ENCODE data around the gene VPS35L. TPM values are rescaled to one million over a fixed set of nuclear protein-coding genes. Genes with fewer than 3 reads are reported as not detected.
"Not testable (repeated sequence)": the region's sequence is repeated elsewhere in the genome, so short reads cannot be mapped to it uniquely, and the experiment has no call there.

VPS35L gene
- polyA plus RNA-seq, 1 donor from 2014 or later = 38.2 TPM

DNA sequence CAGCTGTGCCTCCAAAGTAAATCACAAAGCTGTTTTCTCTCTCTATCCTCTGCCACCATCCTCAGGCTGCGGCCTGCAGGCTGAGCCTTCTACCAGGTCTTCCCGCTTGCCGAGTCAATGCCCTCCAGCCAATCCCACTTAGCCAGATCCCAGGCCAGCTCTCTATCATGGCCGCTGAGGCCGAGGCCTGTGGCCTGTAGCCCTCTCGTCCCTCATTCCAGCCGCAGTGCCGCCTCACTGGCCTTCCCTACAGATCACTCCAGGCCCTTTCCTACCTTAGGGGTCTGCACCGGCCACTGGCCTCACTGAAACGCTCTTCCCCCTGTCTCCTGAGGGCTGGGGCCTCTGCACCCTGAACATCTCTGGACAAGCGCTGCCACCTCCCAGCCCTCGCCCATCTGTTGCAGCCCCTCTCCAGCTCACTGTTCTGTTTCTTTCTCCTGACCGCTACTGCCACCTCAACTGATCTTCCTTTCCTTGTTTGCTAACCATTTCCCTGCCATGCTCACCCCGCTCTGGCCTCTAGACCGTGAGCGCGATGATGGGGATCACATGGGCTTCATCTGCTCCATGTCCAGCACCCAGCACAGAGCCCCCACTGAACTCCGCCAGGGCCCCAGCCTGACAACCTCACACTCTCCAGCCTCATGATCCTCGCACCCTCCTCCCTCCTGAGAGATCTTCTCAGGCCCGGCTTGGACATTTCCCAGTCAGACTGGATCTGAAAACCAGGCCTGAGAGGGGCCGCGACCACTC, 154.1 kb downstream of the VPS35L start:
- peaks cover 1 to 6% (median 5%) of the 10 kb centered on the region in 3 donors for H3K4me1 Mint-ChIP-seq
- no peak overlapping the region for H3K27ac Mint-ChIP-seq
- peaks cover 0 to 3% (median 0%) of the 10 kb centered on the region in 3 donors for H3K9me3 Mint-ChIP-seq
- H3K4me3 Mint-ChIP-seq = no peak overlapping the region
- no peaks in the 10 kb centered on the region for H3K27me3 Mint-ChIP-seq
- H3K36me3 Mint-ChIP-seq = peaks cover 13% of the 10 kb centered on the region

DNA sequence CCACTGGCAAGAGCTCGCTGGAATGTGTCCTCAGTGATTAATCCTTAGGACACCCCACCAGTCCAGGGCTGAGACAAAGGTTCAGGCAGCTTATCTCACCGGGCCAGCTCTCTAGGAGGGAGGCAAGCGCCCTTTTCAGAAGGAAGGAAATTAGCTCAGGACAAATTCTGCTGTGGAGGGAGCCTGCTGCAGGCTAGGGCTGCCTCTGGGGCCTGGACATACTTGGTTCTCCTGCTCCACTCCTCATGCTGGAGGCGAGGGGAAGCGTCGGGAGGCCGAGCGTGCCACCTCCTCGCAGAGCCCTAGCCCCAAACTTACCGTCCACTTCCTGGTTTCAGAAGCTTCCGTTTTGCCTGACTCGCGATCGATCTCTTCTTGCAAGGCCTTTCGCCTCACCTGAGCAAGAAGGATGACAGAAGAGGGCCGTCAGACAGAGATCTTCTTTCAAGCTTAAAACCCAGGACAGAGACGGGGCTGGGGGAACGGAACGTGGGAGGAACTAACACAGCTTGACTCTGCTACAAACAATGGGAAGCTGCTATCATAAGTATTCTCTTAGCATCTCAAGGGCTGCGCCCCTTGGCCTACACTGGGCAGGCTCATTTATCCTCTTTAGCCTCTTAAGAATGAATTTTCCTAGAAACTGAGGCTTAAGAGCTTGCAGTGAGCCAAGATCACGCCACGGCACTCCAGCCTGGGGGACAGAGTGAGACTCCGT, 154.8 kb downstream of the VPS35L start:
- Mint-ChIP-seq H3K27me3 (no peaks in the 10 kb centered on the region), H3K27ac (no peak overlapping the region), H3K4me1 (peaks cover 4 to 7% (median 6%) of the 10 kb centered on the region in 3 donors), H3K9me3 (peaks cover 0 to 3% (median 0%) of the 10 kb centered on the region in 3 donors), H3K36me3 (peaks cover 13% of the 10 kb centered on the region), H3K4me3 (no peak overlapping the region)

DNA sequence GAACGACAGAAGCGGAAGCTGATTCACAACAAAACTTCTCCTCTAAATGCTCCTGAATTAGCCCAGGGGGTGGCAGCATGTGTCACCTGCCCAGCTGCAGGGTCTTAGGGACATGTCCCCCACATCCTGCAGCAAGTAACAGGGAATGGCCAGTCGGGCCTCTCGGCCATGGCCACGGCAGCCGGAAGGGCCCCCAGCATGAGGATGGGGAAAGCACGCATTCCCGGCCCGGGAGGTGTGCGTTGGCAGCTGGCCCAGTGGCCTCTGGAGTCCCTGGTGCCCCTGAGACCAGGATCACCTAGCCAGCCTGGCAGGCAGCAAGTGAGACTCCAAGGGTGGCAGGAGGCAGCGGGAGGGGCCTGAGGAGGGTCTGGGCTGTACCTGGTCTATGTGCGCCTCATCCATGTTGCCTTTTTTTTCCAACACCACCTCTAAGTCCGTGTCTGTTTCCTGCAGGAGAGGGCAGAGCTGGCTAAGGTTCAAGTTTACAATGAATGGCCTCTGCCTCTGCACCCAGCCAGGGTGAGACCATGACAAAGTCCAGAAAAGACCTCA, 155.6 kb downstream of the VPS35L start:
- Mint-ChIP-seq H3K4me3 (no peak overlapping the region), H3K27ac (no peak overlapping the region), H3K4me1 (peaks cover 6 to 7% (median 6%) of the 10 kb centered on the region in 3 donors), H3K27me3 (no peaks in the 10 kb centered on the region), H3K36me3 (peaks cover 13% of the 10 kb centered on the region), H3K9me3 (peaks cover 0 to 3% (median under 1%) of the 10 kb centered on the region in 3 donors)

DNA sequence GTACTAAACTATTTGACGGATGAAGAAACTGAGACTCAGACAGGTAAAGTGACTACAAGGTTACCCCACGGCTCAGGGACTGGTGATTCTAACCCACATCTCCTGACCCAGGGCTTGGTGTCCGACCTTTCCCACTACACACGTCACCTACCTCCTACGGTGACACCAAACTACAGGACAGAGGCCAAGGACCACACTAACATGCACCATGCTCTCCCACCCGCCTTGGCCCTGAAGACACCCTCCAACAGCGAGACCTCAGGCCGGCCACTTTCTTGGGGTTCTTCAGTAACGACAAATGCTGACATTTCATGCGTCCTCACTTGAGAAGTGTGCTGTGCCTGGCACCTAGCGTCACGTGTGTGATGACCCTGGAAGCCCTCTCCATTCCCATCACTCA, 156.1 kb downstream of the VPS35L start:
- no peaks in the 10 kb centered on the region for H3K27me3 Mint-ChIP-seq
- peaks cover 13% of the 10 kb centered on the region for H3K36me3 Mint-ChIP-seq
- H3K4me1 Mint-ChIP-seq = peaks cover 11 to 12% (median 12%) of the 10 kb centered on the region in 3 donors
- no peak overlapping the region for H3K27ac Mint-ChIP-seq
- H3K9me3 Mint-ChIP-seq = peaks cover 0 to 3% (median 1%) of the 10 kb centered on the region in 3 donors
- no peak overlapping the region for H3K4me3 Mint-ChIP-seq

DNA sequence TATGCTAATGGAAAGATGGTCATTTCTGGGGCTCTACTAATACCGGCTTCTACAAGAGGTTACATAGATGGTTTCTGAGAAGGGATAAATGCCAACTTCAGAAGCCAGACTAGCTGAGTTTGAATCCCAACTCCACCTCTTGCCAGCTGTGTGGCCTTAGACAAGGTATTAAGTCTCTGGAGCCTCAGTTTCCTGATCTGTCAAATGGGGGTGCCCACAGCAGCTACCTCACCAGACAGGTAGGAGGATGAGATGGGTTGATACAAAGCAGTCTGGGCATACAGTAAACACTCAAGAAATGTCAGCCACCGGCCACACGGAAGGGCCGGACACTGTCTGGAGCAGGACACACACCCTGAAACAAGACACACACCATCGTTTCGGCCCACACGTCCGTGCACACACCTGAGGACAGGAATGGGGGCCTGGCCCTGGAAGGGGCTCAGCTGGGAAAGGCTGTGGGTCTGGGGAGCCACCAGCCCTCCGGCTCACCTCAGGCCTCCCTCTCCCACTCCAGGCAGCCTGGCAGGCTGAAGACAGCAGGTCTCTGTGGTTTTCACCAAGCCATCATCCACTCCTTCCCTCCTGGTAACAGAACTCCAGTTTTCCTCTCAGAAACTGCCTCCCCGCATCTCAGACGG, 157.0 kb downstream of the VPS35L start:
- peaks cover 0 to 3% (median 1%) of the 10 kb centered on the region in 3 donors for H3K9me3 Mint-ChIP-seq
- H3K4me1 Mint-ChIP-seq = peaks cover 17 to 18% (median 17%) of the 10 kb centered on the region in 3 donors
- H3K27ac Mint-ChIP-seq = no peak overlapping the region
- H3K4me3 Mint-ChIP-seq = no peak overlapping the region
- no peaks in the 10 kb centered on the region for H3K27me3 Mint-ChIP-seq
- H3K36me3 Mint-ChIP-seq = peaks cover 13% of the 10 kb centered on the region

DNA sequence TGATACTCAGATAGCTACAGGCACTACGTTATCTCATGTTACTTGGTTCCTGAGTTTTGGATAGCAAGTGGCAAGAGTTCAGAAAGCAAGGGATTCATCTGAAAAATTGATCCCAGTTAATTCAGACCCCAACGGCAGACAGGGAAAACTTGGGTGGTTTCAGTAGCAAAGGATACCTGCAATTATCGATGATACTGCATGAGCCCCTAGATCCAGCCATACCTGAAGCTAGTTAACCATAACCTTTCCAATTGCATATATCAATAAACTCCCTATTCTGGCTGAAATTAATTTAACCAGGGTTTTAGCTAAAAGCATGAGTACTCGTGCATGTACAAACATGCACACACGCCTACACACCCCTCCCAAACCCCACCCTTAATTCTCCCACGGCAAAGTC, 158.2 kb downstream of the VPS35L start:
- peaks cover 17 to 22% (median 18%) of the 10 kb centered on the region in 3 donors for H3K4me1 Mint-ChIP-seq
- peaks cover 13% of the 10 kb centered on the region for H3K36me3 Mint-ChIP-seq
- H3K27ac Mint-ChIP-seq = no peak overlapping the region
- H3K27me3 Mint-ChIP-seq = no peaks in the 10 kb centered on the region
- peaks cover 0 to 3% (median 1%) of the 10 kb centered on the region in 3 donors for H3K9me3 Mint-ChIP-seq
- peak overlapping the region in 1 of 4 donors; percentile 43 for H3K4me3 Mint-ChIP-seq

DNA sequence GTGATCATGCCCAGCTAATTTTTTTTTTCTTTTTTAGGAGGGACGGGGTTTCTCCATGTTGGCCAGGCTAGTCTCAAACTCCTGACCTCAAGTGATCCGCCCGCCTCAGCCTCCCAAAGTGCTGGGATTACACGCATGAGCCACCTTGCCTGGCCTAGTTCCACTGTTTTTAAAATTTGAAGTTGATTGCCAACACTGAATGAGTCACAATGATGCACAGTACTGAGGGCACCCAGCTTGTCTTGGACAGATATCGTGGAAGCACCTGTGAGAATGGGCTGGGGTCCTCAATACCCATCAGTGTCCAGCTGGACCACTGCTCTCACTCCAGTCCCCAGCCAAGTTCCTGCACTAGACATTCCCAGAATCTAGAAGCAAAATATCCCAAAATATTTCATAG, 160.1 kb downstream of the VPS35L start:
- Mint-ChIP-seq H3K9me3 (peaks cover 0 to 3% (median 1%) of the 10 kb centered on the region in 3 donors), H3K4me1 (peaks cover 14 to 22% (median 18%) of the 10 kb centered on the region in 3 donors), H3K27me3 (no peaks in the 10 kb centered on the region), H3K4me3 (peak overlapping the region in 1 of 4 donors; percentile 95), H3K27ac (no peak overlapping the region), H3K36me3 (peaks cover 10% of the 10 kb centered on the region)

DNA sequence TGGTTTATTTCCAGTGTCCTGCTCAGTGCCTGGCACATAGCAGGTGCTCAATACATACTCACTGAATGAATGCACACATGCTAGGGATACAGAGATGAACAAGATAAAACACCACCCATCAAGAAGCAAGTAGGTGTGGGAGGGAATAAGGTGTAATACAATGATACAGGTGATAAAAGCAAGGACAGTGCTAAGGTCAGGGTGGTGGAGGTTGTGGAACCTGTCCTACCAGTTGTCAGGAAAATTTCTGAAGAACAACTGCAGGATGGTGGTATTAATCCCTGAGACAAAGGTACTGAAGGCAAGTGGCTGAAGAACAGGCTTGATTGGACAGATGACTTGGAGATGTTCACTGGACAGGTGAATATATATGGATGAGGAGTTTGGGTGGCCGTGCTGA, 160.7 kb downstream of the VPS35L start:
- peak overlapping the region in 1 of 3 donors; percentile 49 for H3K27ac Mint-ChIP-seq
- no peaks in the 10 kb centered on the region for H3K27me3 Mint-ChIP-seq
- peaks cover 14 to 24% (median 18%) of the 10 kb centered on the region in 3 donors for H3K4me1 Mint-ChIP-seq
- H3K4me3 Mint-ChIP-seq = peak overlapping the region; percentile 60 to 95 (median 76)
- peaks cover 0 to 3% (median 1%) of the 10 kb centered on the region in 3 donors for H3K9me3 Mint-ChIP-seq
- peaks cover 10% of the 10 kb centered on the region for H3K36me3 Mint-ChIP-seq

DNA sequence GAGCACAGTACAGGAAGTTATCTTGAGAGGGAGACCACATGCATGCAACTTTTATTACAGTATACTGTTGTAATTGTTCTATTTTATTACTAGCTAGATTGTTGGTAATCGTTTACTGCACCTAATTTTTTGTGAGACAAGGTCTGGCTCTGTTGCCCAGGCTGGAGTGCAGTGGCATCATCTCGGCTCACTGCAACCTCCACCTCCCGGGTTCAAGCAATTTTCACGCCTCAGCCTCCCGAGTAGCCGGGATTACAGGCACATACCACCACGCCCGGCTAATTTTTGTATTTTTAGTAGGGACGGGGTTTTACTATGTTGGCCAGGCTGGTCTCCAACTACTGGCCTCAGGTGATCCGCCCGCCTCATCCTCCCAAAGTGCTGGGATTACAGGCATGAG, 161.2 kb downstream of the VPS35L start:
- peak overlapping the region; percentile 60 to 97 (median 96) for H3K4me3 Mint-ChIP-seq
- not testable (repeated sequence) for H3K36me3 Mint-ChIP-seq, H3K9me3 Mint-ChIP-seq, H3K27me3 Mint-ChIP-seq
- H3K4me1 Mint-ChIP-seq = peaks cover 14 to 27% (median 16%) of the 10 kb centered on the region in 3 donors
- peak overlapping the region in 1 of 3 donors; percentile 49 for H3K27ac Mint-ChIP-seq

DNA sequence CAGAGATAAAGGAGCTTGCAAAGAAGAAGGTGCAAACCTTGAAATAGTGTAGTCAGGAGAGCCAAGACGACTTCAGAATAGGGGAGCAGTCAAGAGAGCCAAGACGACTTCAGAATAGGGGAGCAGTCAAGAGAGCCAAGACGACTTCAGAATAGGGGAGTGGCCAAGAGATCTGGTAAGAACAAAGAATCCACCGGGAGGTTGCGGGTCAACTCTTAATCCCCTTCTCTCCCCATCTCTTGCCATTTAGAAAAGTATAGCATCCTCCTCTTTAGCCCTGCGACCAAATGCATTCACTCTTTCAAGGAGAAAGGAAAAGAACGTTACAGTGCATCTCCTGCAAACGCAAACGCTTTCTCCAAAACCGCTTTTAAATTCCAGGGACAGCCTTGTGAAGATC, 161.8 kb downstream of the VPS35L start:
- Mint-ChIP-seq H3K4me1 (peaks cover 14 to 27% (median 16%) of the 10 kb centered on the region in 3 donors), H3K36me3 (peaks cover 10% of the 10 kb centered on the region), H3K4me3 (peak overlapping the region; percentile 90 to 97 (median 96)), H3K27me3 (no peaks in the 10 kb centered on the region), H3K9me3 (peaks cover 0 to 3% (median 1%) of the 10 kb centered on the region in 3 donors), H3K27ac (peak overlapping the region; percentile 79 to 84 (median 80))

DNA sequence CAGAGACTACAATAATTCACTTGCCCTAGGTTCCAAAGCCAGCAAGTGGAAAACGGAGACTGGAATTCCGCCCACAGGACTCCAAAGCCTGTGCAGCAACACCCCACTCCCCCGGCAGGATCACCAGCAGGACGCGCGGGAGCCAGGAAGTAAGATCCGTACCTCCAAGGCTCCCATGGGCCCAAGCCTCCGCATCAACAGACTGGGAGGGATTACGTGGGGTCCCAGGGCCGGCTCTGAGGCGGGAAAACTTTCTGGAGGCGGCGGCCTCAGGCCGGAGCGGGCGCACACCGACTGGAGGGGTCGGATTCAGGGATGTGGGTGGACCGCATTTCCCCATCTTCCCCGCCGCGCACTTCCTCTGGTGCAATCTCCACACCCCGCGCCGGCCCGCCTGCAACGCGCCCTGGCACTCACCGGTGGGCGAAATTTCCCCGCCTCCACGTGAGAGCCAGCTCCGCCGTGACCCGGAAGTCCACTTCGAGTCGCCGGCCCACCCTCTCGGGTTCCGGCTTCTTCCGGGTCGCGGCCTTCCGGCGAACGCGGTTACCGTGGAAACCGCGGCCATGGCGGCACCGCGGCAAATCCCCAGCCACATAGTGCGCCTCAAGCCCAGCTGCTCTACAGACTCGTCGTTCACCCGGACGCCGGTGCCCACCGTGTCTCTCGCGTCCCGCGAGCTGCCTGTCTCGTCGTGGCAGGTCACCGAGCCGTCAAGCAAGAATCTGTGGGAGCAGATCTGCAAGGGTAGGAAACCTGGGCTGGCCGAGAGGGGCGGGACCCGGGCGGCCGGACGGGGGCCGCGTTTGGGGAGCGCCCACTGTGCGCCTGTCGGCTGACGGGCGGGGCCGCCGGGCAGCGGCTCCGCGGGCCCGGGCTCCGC, 162.5 kb downstream of the VPS35L start, which contains the start of the genes IQCK and KNOP1:
Gene IQCK (plus strand): TSS at position 531 of the 883 bp plus-strand sequence. CDS start 36 bp downstream, at position 567.
Gene KNOP1 (minus strand): TSS at position 487 of the 883 bp plus-strand sequence. CDS start 3,192 bp downstream, outside the sequence.
- Mint-ChIP-seq H3K36me3 (peaks cover 10% of the 10 kb centered on the region), H3K27me3 (no peaks in the 10 kb centered on the region), H3K9me3 (peaks cover 0 to 3% (median 1%) of the 10 kb centered on the region in 3 donors), H3K4me1 (peaks cover 14 to 27% (median 16%) of the 10 kb centered on the region in 3 donors), H3K4me3 (peak within 1 kb of the TSS; percentile 90 to 97 (median 96)), H3K27ac (peak within 1 kb of the TSS; percentile 79 to 86 (median 84))

DNA sequence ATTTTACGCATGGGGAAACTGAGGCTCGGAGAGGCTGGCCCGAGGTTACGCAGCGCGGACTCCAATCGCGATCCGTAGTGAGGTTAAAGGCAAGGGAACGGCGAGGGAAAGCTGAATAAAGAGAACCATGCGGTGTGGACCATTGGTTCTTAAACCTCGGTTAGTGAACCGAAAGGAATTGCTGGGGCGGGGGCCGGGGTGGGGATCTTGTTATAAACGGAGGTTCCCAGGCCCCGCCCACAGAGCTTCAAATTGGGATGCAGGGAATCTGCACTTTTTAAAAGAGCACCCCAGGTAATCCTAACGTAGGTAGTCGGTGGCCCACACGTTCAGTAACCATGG, 163.1 kb downstream of the VPS35L start:
- peak overlapping the region; percentile 90 to 97 (median 96) for H3K4me3 Mint-ChIP-seq
- no peaks in the 10 kb centered on the region for H3K27me3 Mint-ChIP-seq
- peaks cover 14 to 27% (median 16%) of the 10 kb centered on the region in 3 donors for H3K4me1 Mint-ChIP-seq
- H3K27ac Mint-ChIP-seq = peak overlapping the region in 1 of 3 donors; percentile 42
- peaks cover 0 to 3% (median 1%) of the 10 kb centered on the region in 3 donors for H3K9me3 Mint-ChIP-seq
- peaks cover 10% of the 10 kb centered on the region for H3K36me3 Mint-ChIP-seq

DNA sequence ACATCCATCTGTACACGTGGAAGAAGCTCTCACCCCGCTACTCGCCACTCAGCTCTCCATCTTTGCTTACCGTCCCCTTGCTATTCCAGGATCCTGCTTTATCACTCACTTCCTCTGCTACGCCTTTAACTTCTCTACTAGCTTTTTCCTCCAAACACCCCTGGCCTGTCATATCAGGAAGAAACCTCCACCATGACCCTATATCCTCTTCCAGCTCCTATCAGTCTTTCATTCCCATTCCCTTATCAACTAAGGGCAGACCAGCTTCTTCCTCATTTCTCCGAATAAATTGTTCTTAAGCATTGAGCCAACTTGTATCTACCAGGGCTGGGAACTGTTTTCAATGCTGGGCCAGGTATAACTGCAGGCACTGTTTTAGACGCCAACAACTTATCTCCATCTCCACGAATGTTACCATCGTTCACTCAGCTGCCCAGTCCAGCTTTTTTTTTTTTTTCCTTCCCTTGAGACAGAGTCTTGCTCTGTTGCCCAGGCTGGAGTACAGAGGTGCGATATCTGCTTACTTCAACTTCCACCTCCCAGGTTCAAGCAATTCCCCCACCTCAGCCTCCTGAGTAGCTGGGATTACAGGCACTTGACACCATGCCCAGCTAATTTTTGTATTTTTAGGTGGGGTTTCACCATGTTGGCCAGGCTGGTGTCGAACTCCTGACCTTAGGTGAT, 166.9 kb downstream of the VPS35L start:
- no peaks in the 10 kb centered on the region for H3K9me3 Mint-ChIP-seq
- H3K4me3 Mint-ChIP-seq = peak overlapping the region in 1 of 4 donors; percentile 27
- peaks cover under 1 to 11% (median under 1%) of the 10 kb centered on the region in 3 donors for H3K4me1 Mint-ChIP-seq
- H3K27me3 Mint-ChIP-seq = no peaks in the 10 kb centered on the region
- no peaks in the 10 kb centered on the region for H3K36me3 Mint-ChIP-seq
- H3K27ac Mint-ChIP-seq = no peak overlapping the region
